Measurements from ENCODE around the gene UGT2A2. TPM values are rescaled to one million over a fixed set of nuclear protein-coding genes. Genes with fewer than 3 reads are reported as not detected.

Gene UGT2A2
- total and polyA plus RNA-seq, 2 experiments from 2014 or later = not detected

DNA sequence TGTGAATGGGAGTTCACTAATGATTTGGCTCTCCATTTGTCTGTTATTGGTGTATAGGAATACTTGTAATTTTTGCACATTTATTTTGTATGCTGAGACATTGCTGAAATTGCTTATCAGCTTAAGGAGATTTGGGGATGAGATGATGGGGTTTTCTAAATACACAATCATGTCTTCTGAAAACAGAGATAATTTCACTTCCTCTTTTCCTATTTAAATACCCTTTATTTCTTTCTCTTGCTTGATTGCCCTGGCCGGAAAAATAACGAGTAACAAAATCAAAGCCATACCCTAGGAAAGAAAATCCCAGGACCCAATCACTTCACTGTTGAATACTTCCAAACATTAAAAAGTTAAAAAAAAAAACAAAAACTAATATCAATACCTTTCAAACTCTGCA is 76.0 kb downstream of the UGT2A2 start (continued):
- TF ChIP-seq, protein P1, sequence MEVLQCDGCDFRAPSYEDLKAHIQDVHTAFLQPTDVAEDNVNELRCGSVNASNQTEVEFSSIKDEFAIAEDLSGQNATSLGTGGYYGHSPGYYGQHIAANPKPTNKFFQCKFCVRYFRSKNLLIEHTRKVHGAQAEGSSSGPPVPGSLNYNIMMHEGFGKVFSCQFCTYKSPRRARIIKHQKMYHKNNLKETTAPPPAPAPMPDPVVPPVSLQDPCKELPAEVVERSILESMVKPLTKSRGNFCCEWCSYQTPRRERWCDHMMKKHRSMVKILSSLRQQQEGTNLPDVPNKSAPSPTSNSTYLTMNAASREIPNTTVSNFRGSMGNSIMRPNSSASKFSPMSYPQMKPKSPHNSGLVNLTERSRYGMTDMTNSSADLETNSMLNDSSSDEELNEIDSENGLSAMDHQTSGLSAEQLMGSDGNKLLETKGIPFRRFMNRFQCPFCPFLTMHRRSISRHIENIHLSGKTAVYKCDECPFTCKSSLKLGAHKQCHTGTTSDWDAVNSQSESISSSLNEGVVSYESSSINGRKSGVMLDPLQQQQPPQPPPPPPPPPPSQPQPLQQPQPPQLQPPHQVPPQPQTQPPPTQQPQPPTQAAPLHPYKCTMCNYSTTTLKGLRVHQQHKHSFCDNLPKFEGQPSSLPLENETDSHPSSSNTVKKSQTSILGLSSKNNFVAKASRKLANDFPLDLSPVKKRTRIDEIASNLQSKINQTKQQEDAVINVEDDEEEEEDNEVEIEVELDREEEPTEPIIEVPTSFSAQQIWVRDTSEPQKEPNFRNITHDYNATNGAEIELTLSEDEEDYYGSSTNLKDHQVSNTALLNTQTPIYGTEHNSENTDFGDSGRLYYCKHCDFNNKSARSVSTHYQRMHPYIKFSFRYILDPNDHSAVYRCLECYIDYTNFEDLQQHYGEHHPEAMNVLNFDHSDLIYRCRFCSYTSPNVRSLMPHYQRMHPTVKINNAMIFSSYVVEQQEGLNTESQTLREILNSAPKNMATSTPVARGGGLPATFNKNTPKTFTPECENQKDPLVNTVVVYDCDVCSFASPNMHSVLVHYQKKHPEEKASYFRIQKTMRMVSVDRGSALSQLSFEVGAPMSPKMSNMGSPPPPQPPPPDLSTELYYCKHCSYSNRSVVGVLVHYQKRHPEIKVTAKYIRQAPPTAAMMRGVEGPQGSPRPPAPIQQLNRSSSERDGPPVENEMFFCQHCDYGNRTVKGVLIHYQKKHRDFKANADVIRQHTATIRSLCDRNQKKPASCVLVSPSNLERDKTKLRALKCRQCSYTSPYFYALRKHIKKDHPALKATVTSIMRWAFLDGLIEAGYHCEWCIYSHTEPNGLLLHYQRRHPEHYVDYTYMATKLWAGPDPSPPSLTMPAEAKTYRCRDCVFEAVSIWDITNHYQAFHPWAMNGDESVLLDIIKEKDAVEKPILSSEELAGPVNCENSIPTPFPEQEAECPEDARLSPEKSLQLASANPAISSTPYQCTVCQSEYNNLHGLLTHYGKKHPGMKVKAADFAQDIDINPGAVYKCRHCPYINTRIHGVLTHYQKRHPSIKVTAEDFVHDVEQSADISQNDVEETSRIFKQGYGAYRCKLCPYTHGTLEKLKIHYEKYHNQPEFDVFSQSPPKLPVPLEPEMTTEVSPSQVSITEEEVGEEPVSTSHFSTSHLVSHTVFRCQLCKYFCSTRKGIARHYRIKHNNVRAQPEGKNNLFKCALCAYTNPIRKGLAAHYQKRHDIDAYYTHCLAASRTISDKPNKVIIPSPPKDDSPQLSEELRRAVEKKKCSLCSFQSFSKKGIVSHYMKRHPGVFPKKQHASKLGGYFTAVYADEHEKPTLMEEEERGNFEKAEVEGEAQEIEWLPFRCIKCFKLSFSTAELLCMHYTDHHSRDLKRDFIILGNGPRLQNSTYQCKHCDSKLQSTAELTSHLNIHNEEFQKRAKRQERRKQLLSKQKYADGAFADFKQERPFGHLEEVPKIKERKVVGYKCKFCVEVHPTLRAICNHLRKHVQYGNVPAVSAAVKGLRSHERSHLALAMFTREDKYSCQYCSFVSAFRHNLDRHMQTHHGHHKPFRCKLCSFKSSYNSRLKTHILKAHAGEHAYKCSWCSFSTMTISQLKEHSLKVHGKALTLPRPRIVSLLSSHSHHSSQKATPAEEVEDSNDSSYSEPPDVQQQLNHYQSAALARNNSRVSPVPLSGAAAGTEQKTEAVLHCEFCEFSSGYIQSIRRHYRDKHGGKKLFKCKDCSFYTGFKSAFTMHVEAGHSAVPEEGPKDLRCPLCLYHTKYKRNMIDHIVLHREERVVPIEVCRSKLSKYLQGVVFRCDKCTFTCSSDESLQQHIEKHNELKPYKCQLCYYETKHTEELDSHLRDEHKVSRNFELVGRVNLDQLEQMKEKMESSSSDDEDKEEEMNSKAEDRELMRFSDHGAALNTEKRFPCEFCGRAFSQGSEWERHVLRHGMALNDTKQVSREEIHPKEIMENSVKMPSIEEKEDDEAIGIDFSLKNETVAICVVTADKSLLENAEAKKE (CRISPR knock-in tag; IDR thresholded peaks at IDR 0.05) = no peak
- no peak for TF ChIP-seq ETS1 (IDR thresholded peaks at IDR 0.05)

DNA sequence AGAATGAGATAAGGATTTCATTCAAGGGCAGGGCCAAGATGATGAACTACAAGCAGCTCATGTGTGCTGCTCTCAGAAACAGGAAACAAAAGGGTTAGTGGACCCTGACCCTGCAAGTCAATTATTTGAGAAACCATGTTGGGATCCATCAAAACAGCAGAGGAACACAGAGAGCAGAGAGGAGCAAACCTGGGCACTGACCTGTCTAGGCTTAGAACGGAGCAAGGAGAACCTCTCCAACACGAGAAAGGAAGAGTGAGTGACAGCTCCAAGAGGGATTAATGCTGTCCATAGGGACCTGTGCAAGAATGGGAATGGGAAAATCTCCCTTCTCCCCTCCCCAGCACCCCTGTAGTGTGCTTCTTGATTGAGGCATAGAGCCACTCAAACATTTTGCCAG is 89.8 kb downstream of the UGT2A2 start:
- H3K4me2 ChIP-seq = no peak overlapping the region
- H3K27ac ChIP-seq (ENCODE audit: low read depth) = no peak overlapping the region
- Mint-ChIP-seq H3K4me3 (no peak overlapping the region), H3K4me1 (no peaks in the 10 kb centered on the region), H3K9me3 (no peaks in the 10 kb centered on the region), H3K27ac (no peak overlapping the region), H3K27me3 (ENCODE audit: insufficient read depth, low read depth, poor library complexity) (no peaks in the 10 kb centered on the region), H3K36me3 (ENCODE audit: low read depth) (no peaks in the 10 kb centered on the region)
- H2AFZ ChIP-seq = no peak overlapping the region
- no peak overlapping the region for H3K4me3 ChIP-seq
- no peaks in the 10 kb centered on the region for H3K79me2 ChIP-seq (replicated peaks; ENCODE audit: insufficient read depth)
- no peaks in the 10 kb centered on the region for H3K36me3 ChIP-seq (ENCODE audit: insufficient read depth)
- 0 out of 2 replicates have a peak, but pooled peaks cover 2% of the 10 kb centered on the region for H3K9me2 ChIP-seq (ENCODE audit: insufficient read depth)
- no peak for TF ChIP-seq NANOG (IDR thresholded peaks at IDR 0.05; ENCODE audit: borderline replicate concordance)
- ATAC-seq (no peak), DNase-seq (ENCODE audit: low spot score) (no peak)
- H4K20me1 ChIP-seq (replicated peaks; ENCODE audit: insufficient read depth) = no peaks in the 10 kb centered on the region
- no peaks in the 10 kb centered on the region for H3K27me3 ChIP-seq (ENCODE audit: insufficient read depth)
- H3F3A ChIP-seq (replicated peaks; ENCODE audit: low read depth) = no peaks in the 10 kb centered on the region
- H3K4me1 ChIP-seq (ENCODE audit: insufficient read depth) = no peaks in the 10 kb centered on the region
